GM04504 (cell line): Measurements from ENCODE around the gene MOB3A.
"Not testable (repeated sequence)": the region's sequence is repeated elsewhere in the genome, so short reads cannot be mapped to it uniquely, and the experiment has no call there.

ENCODE experiments used
- DNase-seq: peaks from one replicate; pipeline ENCODE4 v3.0.0-alpha.2; 2012; ENCODE audit warnings: low read depth

MOB3A gene

GRCh38 chr19:2034253-2034652 is 61.9 kb downstream of the MOB3A start:
- not testable (repeated sequence) for DNase-seq

- no peak for DNase-seq
Measured at GRCh38 chr19:2033825-2034159, 62.3 kb downstream of the MOB3A start.

- DNase-seq = no peak
Measured at GRCh38 chr19:2033115-2033824, 62.9 kb downstream of the MOB3A start.

- peak; percentile 71 for DNase-seq
Measured at GRCh38 chr19:2032296-2032941, 63.7 kb downstream of the MOB3A start.

- peak; percentile 75 for DNase-seq
Measured at GRCh38 chr19:2027361-2027760, 68.8 kb downstream of the MOB3A start.

GRCh38 chr19:2026770-2027169 is 69.4 kb downstream of the MOB3A start:
- DNase-seq = no peak

GRCh38 chr19:2022289-2022688 is 73.8 kb downstream of the MOB3A start:
- DNase-seq = no peak

- no peak for DNase-seq
Measured at GRCh38 chr19:2021453-2022140, 74.5 kb downstream of the MOB3A start.
